HepG2 (cell line): ENCODE measurements around the gene SETD1A. TPM values are rescaled to one million over a fixed set of nuclear protein-coding genes. Genes with fewer than 3 reads are reported as not detected.
A peak's percentile ranks its signal among the peaks of the same experiment; 100 is the strongest.

Source experiments
- CEBPZ ChIP-seq: IDR thresholded peaks from 2 replicates; pipeline ENCODE4 v1.6.1; 2012; ENCODE audit warnings: low read length, improper control_type of control experiment
- EED ChIP-seq: sonication (generic); formaldehyde crosslinking; IDR thresholded peaks from 2 replicates; pipeline ENCODE4 v1.5.0; 2020; ENCODE audit warnings: mild to moderate bottlenecking, missing genetic modification reagents
- HDAC6 ChIP-seq: fragments of 200-600 bp; sonication (generic); IDR thresholded peaks from 2 replicates; pipeline ENCODE4 v1.7.0; 2017; ENCODE audit warnings: mild to moderate bottlenecking, antibody characterized with exemption, low read length, low read depth
- NFIB ChIP-seq: sonication (generic); formaldehyde crosslinking; IDR thresholded peaks from 2 replicates; pipeline ENCODE4 v1.9.0; 2021; ENCODE audit warnings: missing genetic modification reagents, mild to moderate bottlenecking, borderline replicate concordance
- NPAS2 ChIP-seq: sonication (generic); formaldehyde crosslinking; IDR thresholded peaks from 2 replicates; pipeline ENCODE4 v1.8.0; 2022; ENCODE audit warnings: mild to moderate bottlenecking, missing genetic modification reagents, borderline replicate concordance
- PREB ChIP-seq: sonication (generic); formaldehyde crosslinking; IDR thresholded peaks from 2 replicates; pipeline ENCODE4 v1.4.0; 2020; ENCODE audit warnings: missing genetic modification reagents
- RFX5 ChIP-seq: IDR thresholded peaks from 2 replicates; pipeline ENCODE4 v1.6.1; 2011; ENCODE audit warnings: low read depth, low read length, improper control_type of control experiment
- RORA ChIP-seq: sonication (generic); formaldehyde crosslinking; IDR thresholded peaks from 2 replicates; pipeline ENCODE4 v1.5.0; 2020; ENCODE audit warnings: mild to moderate bottlenecking, missing genetic modification reagents, moderate library complexity
- SRSF9 ChIP-seq: fragments of 200-400 bp; formaldehyde crosslinking; IDR thresholded peaks from 2 replicates; pipeline ENCODE4 v1.6.1; 2018; ENCODE audit warnings: borderline replicate concordance, mild to moderate bottlenecking, low read depth, low read length; ENCODE audit not compliant: insufficient read depth, poor library complexity, severe bottlenecking
- TARDBP ChIP-seq: sonication (generic); formaldehyde crosslinking; IDR thresholded peaks from 2 replicates; pipeline ENCODE4 v1.8.0; 2022; ENCODE audit warnings: mild to moderate bottlenecking, missing genetic modification reagents
- TBL1XR1 ChIP-seq: fragments of 150-350 bp; IDR thresholded peaks from 2 replicates; pipeline ENCODE4 v1.6.1; 2014; ENCODE audit warnings: borderline replicate concordance, low read length; ENCODE audit not compliant: partially characterized antibody
- ZFY ChIP-seq: sonication (generic); formaldehyde crosslinking; IDR thresholded peaks from 2 replicates; pipeline ENCODE4 v1.4.0; 2020; ENCODE audit warnings: missing genetic modification reagents
- ZNF337 ChIP-seq: sonication (generic); formaldehyde crosslinking; IDR thresholded peaks from 2 replicates; pipeline ENCODE4 v1.5.1; 2020; ENCODE audit warnings: missing genetic modification reagents, low read depth, mild to moderate bottlenecking, borderline replicate concordance
- ZNF580 ChIP-seq: IDR thresholded peaks from 2 replicates; pipeline ENCODE4 v1.6.1; 2016; ENCODE audit warnings: low read depth, borderline replicate concordance
- ZNF850 ChIP-seq: sonication (generic); formaldehyde crosslinking; conservative IDR thresholded peaks from 2 replicates; pipeline ENCODE4 v1.9.0; 2021; ENCODE audit warnings: mild to moderate bottlenecking, missing genetic modification reagents
- ZNF891 ChIP-seq: sonication (generic); formaldehyde crosslinking; IDR thresholded peaks from 2 replicates; pipeline ENCODE4 v1.5.0; 2020; ENCODE audit warnings: mild to moderate bottlenecking, missing genetic modification reagents
- ZSCAN9 ChIP-seq: IDR thresholded peaks from 2 replicates; pipeline ENCODE4 v1.6.1; 2016; ENCODE audit warnings: borderline replicate concordance
- polyA plus RNA-seq, 8 experiments: library from polyadenylated mRNA; depleted of rRNA in 3 of 8; stranded (reverse) in 7 of 8; unstranded in 1 of 8; fragments of >200 nt; fragmentation: Illumina TruSeq in 4 of 8; extraction: Trizol in 4 of 8; gene quantifications; 2 replicates each; pipeline versions ENCODE4 v1.2.1 to v1.2.3, GENCODE V29; 2011 to 2016; ENCODE audit warnings: low read depth in 4 of 8, missing spikeins in 1 of 8, mixed read lengths in 1 of 8; ENCODE audit not compliant: insufficient read depth in 1 of 8
- total RNA-seq, 5 experiments: library from RNA; depleted of rRNA; stranded (reverse); fragments of >200 nt; fragmentation: Illumina TruSeq; extraction: Trizol; gene quantifications; 2 replicates each; pipeline ENCODE4 v1.2.3, GENCODE V29; 2016; ENCODE audit warnings: low read depth in 1 of 5
- TF ChIP-seq, protein P1 (sequence below): sonication (generic); formaldehyde crosslinking; conservative IDR thresholded peaks from 2 replicates; pipeline ENCODE4 v1.5.0; 2020; ENCODE audit warnings: missing genetic modification reagents
- TF ChIP-seq, protein P2 (sequence below): sonication (generic); formaldehyde crosslinking; conservative IDR thresholded peaks from 2 replicates; pipeline ENCODE4 v1.4.0; 2020; ENCODE audit warnings: missing genetic modification reagents

SETD1A gene
- total and polyA plus RNA-seq, 2 of the 13 experiments (the other 11 are each of a cell fraction or from before 2014, with no cell fraction given) = 3.8 to 5.6 TPM

GRCh38 chr16:30953511-30954124 lies 3.9 kb upstream of the SETD1A start (continued):
- no peak for TF ChIP-seq RFX5
- no peak for TF ChIP-seq ZSCAN9
- TF ChIP-seq ZNF850 (CRISPR knock-in tag) = no peak
- TF ChIP-seq, protein P1, sequence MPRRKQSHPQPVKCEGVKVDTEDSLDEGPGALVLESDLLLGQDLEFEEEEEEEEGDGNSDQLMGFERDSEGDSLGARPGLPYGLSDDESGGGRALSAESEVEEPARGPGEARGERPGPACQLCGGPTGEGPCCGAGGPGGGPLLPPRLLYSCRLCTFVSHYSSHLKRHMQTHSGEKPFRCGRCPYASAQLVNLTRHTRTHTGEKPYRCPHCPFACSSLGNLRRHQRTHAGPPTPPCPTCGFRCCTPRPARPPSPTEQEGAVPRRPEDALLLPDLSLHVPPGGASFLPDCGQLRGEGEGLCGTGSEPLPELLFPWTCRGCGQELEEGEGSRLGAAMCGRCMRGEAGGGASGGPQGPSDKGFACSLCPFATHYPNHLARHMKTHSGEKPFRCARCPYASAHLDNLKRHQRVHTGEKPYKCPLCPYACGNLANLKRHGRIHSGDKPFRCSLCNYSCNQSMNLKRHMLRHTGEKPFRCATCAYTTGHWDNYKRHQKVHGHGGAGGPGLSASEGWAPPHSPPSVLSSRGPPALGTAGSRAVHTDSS (CRISPR knock-in tag) = no peak
- no peak; the same call in 1 of the 2 replicates for TF ChIP-seq EED
- TF ChIP-seq, protein P2, sequence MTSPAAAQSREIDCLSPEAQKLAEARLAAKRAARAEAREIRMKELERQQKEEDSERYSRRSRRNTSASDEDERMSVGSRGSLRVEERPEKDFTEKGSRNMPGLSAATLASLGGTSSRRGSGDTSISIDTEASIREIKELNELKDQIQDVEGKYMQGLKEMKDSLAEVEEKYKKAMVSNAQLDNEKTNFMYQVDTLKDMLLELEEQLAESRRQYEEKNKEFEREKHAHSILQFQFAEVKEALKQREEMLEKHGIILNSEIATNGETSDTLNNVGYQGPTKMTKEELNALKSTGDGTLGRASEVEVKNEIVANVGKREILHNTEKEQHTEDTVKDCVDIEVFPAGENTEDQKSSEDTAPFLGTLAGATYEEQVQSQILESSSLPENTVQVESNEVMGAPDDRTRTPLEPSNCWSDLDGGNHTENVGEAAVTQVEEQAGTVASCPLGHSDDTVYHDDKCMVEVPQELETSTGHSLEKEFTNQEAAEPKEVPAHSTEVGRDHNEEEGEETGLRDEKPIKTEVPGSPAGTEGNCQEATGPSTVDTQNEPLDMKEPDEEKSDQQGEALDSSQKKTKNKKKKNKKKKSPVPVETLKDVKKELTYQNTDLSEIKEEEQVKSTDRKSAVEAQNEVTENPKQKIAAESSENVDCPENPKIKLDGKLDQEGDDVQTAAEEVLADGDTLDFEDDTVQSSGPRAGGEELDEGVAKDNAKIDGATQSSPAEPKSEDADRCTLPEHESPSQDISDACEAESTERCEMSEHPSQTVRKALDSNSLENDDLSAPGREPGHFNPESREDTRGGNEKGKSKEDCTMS (CRISPR knock-in tag) = no peak
- TF ChIP-seq CEBPZ = no peak
- TF ChIP-seq ZFY = peak; percentile 61
- peak; percentile 57 for TF ChIP-seq ZNF891 (CRISPR knock-in tag)
- TF ChIP-seq TBL1XR1 = peak; percentile 38
- no peak for TF ChIP-seq HDAC6
- no peak for TF ChIP-seq ZNF337
- no peak for TF ChIP-seq SRSF9
- no peak for TF ChIP-seq TARDBP (CRISPR knock-in tag)
- TF ChIP-seq RORA = no peak
- TF ChIP-seq ZNF580 = peak; percentile 82
- no peak for TF ChIP-seq NPAS2 (CRISPR knock-in tag)
- no peak for TF ChIP-seq PREB (CRISPR knock-in tag)
- TF ChIP-seq NFIB (CRISPR knock-in tag) = no peak
